Smooth muscle cell (in vitro differentiated cells): ENCODE measurements around the gene GJD2. TPM values are rescaled to one million over a fixed set of nuclear protein-coding genes. Genes with fewer than 3 reads are reported as not detected.

Experiments
- DNase-seq: peaks from one replicate; lab custom pipeline; 2025; ENCODE audit not compliant: unreplicated experiment; lab: John Stamatoyannopoulos, UW
- H2AFZ ChIP-seq: fragments of 200-600 bp; sonication (generic); 2 replicates; pipeline ENCODE4 v1.6.0; 2016; ENCODE audit warnings: antibody characterized with exemption, low read depth, mild to moderate bottlenecking
- H3F3A ChIP-seq: fragments of 200-600 bp; sonication (generic); 2 replicates; pipeline ENCODE4 v1.6.0; 2017; ENCODE audit warnings: antibody characterized with exemption, low read depth
- H3K27ac ChIP-seq: fragments of 200-600 bp; sonication (generic); 2 replicates; pipeline ENCODE4 v1.5.1; 2016; ENCODE audit warnings: low read depth, mild to moderate bottlenecking
- H3K27me3 ChIP-seq: fragments of 200-600 bp; sonication (generic); 2 replicates; pipeline ENCODE4 v1.6.1; 2016; ENCODE audit warnings: low read depth, mild to moderate bottlenecking
- H3K36me3 ChIP-seq: fragments of 200-600 bp; sonication (generic); 2 replicates; pipeline ENCODE4 v1.5.1; 2016; ENCODE audit warnings: low read depth
- H3K4me1 ChIP-seq: fragments of 200-600 bp; sonication (generic); 2 replicates; pipeline ENCODE4 v1.5.1; 2016; ENCODE audit warnings: low read depth
- H3K4me2 ChIP-seq: fragments of 200-600 bp; sonication (generic); 2 replicates; pipeline ENCODE4 v1.6.0; 2016; ENCODE audit warnings: mild to moderate bottlenecking
- H3K4me3 ChIP-seq: fragments of 200-600 bp; sonication (generic); 2 replicates; pipeline ENCODE4 v1.5.1; 2016; ENCODE audit warnings: mild to moderate bottlenecking
- H3K79me2 ChIP-seq: fragments of 200-600 bp; sonication (generic); 2 replicates; pipeline ENCODE4 v1.6.0; 2016; ENCODE audit warnings: low read depth, mild to moderate bottlenecking
- H3K9ac ChIP-seq: fragments of 200-600 bp; sonication (generic); 2 replicates; pipeline ENCODE4 v1.6.0; 2016; ENCODE audit warnings: low read depth
- H3K9me3 ChIP-seq: fragments of 200-600 bp; sonication (generic); replicated peaks from 2 replicates; pipeline ENCODE4 v1.5.1; 2016; ENCODE audit warnings: low read depth
- H4K20me1 ChIP-seq: fragments of 200-600 bp; sonication (generic); 2 replicates; pipeline ENCODE4 v1.6.0; 2016; ENCODE audit warnings: low read depth
- CTCF ChIP-seq: fragments of 200-600 bp; sonication (generic); IDR thresholded peaks from 2 replicates; pipeline ENCODE4 v1.5.1; 2017; ENCODE audit warnings: borderline replicate concordance, mild to moderate bottlenecking, antibody characterized with exemption; ENCODE audit not compliant: insufficient read depth, poor library complexity, severe bottlenecking
- WGBS: methylation state at CpG from one replicate; pipeline ENCODE4 v1.1.7; 2016; ENCODE audit warnings: low lambda C conversion rate; 5-methylcytosine and 5-hydroxymethylcytosine counted together
- polyA plus RNA-seq: library from polyadenylated mRNA; unstranded; fragments of >200 nt; fragmentation: Nextera tagmentation; extraction: Ambion mirVana; gene quantifications from 2 replicates; pipeline ENCODE4 v1.2.1, GENCODE V29; 2016
- total RNA-seq: library from RNA; depleted of rRNA; stranded (reverse); fragments of >200 nt; gene quantifications from 2 replicates; pipeline ENCODE4 v1.2.3, GENCODE V29; 2014

Gene GJD2
- total and polyA plus RNA-seq, 2 experiments from 2014 or later, result not detected

- no peaks in the 10 kb centered on the region for H3K36me3 ChIP-seq
- no peak overlapping the region for H3K9ac ChIP-seq
- H3K4me2 ChIP-seq, result peak overlapping the region; percentile 24
- peak overlapping the region; percentile 49 for H3K27ac ChIP-seq
- no peaks in the 10 kb centered on the region for H3K27me3 ChIP-seq
- 71% methylated on average over 1 of the region's 1 CpG for WGBS
- peaks cover 11% of the 10 kb centered on the region for H3K4me1 ChIP-seq
- H3F3A ChIP-seq, result peaks cover 39% of the 10 kb centered on the region
- no peak overlapping the region for H3K4me3 ChIP-seq
- no peaks in the 10 kb centered on the region for H3K79me2 ChIP-seq
- TF ChIP-seq CTCF, result no peak
- H2AFZ ChIP-seq, result no peak overlapping the region
- H4K20me1 ChIP-seq, result no peaks in the 10 kb centered on the region
- no peak for DNase-seq
- H3K9me3 ChIP-seq, result no peaks in the 10 kb centered on the region
Measured at GRCh38 chr15:34802371-34802770, 47.6 kb upstream of the GJD2 start.

GRCh38 chr15:34799149-34800101 is 44.6 kb upstream of the GJD2 start:
- Histone ChIP-seq H3K79me2 (no peaks in the 10 kb centered on the region), H3K4me2 (peak overlapping the region; percentile 69), H4K20me1 (no peaks in the 10 kb centered on the region), H3K27ac (peak overlapping the region; percentile 58), H2AFZ (peak overlapping the region; percentile 42), H3F3A (peaks cover 46% of the 10 kb centered on the region), H3K27me3 (no peaks in the 10 kb centered on the region), H3K9ac (no peak overlapping the region), H3K9me3 (no peaks in the 10 kb centered on the region), H3K36me3 (no peaks in the 10 kb centered on the region), H3K4me1 (peaks cover 11% of the 10 kb centered on the region), H3K4me3 (no peak overlapping the region)
- no peak for TF ChIP-seq CTCF
- 10% methylated on average over 16 of the region's 16 CpGs for WGBS
- no peak for DNase-seq

GRCh38 chr15:34796847-34797435 is 42.1 kb upstream of the GJD2 start:
- no peak for DNase-seq
- H3K36me3 ChIP-seq, result no peaks in the 10 kb centered on the region
- no peak overlapping the region for H3K9ac ChIP-seq
- H3K4me3 ChIP-seq, result no peak overlapping the region
- TF ChIP-seq CTCF, result no peak
- no peaks in the 10 kb centered on the region for H3K79me2 ChIP-seq
- H3K27me3 ChIP-seq, result no peaks in the 10 kb centered on the region
- H3K27ac ChIP-seq, result no peak overlapping the region
- no peaks in the 10 kb centered on the region for H4K20me1 ChIP-seq
- WGBS, result 29% methylated on average over 5 of the region's 5 CpGs
- no peak overlapping the region for H2AFZ ChIP-seq
- peaks cover 11% of the 10 kb centered on the region for H3K4me1 ChIP-seq
- no peak overlapping the region for H3K4me2 ChIP-seq
- no peaks in the 10 kb centered on the region for H3K9me3 ChIP-seq
- H3F3A ChIP-seq, result peaks cover 45% of the 10 kb centered on the region
